Measurements from ENCODE around the gene BTNL2.
"Not testable (repeated sequence)": the region's sequence is repeated elsewhere in the genome, so short reads cannot be mapped to it uniquely, and the experiment has no call there.

The BTNL2 gene

GRCh38 chr6:32367644-32368043 lies 39.3 kb downstream of the BTNL2 start:
- DNase-seq (ENCODE audit: low spot score) = no peak

GRCh38 chr6:32359225-32359624 lies 47.8 kb downstream of the BTNL2 start:
- DNase-seq (ENCODE audit: low spot score) = not testable (repeated sequence)

GRCh38 chr6:32358548-32358947 lies 48.4 kb downstream of the BTNL2 start:
- not testable (repeated sequence) for DNase-seq (ENCODE audit: low spot score)

GRCh38 chr6:32355018-32355417 lies 52.0 kb downstream of the BTNL2 start:
- DNase-seq (ENCODE audit: low spot score) = no peak

- no peak for DNase-seq (ENCODE audit: low spot score)
These were observed 53.6 kb downstream of the BTNL2 start for GRCh38 chr6:32353348-32353747.

All from putamen (tissue), 1 donor.